ENCODE results near the gene UBA5.

UBA5 gene

DNA sequence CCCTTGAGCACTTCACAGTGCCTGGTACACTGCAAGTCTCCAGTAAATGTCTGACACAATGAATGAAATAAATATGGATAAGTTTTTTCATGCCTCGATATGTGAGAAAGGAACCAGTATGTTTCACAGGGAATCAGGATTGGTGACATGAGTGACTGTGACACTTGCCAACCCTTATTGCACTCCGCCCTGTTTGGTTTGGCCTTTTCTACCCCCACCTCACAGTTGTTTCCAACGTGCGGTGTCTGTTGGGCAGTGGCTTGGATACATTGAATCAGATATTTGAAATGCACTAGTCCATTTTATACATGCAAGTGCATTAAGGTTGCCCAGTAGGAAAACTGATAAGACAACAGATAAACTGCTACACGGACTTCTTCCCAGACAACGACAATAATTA is 60.1 kb downstream of the UBA5 start:
- no peak for DNase-seq (ENCODE audit: low read depth in 3 of 3)

DNA sequence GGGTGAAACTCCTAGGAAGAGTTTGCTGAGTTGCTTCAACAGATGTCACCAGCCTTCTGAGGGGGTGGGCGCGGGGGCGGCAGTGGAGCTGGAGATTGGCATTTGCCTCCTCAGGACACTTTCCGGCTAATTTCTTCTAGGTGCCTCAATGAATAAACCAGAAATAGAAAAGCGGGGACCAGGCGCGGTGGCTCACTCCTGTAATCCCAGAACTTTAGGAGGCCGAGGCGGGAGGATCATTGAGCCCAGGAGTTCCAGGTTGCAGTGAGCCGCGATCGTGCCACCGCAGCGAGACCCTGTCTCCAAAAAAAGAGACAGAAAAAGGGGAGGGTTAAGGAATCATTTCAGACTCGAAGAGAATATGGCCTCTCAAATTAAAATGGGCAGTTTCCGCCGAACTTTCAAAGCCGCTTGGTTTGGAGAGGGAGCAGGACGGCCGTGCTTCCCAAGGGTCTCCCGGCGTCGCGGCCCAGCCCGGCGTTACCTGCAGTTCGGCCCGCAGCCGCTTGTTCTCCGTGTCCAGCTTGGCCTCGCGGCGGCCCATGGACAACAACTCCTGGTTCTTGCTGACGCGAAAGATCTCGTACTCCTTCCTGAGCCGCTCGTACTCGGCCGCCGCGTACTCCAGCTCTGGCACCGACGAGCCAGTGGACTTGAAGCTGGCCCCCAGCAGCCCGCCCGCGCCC is 61.5 kb downstream of the UBA5 start:
- peak in 1 of 3 experiments; percentile 4 for DNase-seq (ENCODE audit: low read depth in 3 of 3)

DNA sequence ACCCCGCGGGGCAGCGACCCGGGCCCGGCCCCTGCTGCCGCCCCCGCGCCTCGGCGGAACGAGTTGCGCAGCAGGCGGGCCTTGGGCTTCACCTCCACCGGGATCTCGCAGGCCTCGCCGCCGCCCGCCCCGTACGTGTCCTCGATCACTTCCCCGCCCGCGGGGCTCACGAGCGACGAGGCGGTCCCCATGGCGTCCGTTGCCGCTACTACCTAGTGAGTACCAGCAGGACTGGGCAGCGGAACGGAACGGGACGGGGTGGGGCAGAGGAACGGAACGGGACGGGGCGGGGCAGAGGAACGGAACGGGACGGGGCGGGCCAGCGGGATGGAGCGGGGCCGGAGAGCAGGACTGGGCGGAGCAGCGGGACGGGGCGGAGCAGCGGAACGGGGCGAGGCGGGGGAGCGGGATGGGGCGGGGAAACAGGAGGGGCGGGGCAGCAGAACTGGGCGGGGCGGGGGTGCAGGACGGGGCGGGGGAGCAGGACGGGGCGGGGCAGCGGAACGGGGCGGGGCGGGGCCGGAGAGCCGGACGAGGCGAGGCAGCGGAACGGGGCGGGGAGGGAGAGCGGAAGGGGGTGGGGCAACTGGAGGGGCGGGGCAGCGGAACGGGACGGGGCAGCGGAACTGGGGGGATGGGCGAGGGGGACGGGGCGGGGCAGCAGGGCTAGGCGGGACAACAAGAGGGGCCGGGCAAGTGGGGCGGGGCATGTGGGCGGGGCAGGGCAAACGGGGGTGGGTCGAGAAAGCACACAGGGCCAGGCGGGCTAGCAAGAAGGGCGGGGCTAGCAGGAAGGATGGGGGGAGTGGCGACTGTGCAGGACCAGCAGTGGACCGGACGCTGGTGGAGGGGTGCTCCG is 62.3 kb downstream of the UBA5 start, which contains the start of gene NPHP3:
TSS of gene NPHP3 (minus strand) at position 245 of the 859 bp plus-strand sequence. CDS start at position 191, 54 bp downstream.
- DNase-seq (ENCODE audit: low read depth in 3 of 3): peak; percentile 96 to 99 (median 98)

DNA sequence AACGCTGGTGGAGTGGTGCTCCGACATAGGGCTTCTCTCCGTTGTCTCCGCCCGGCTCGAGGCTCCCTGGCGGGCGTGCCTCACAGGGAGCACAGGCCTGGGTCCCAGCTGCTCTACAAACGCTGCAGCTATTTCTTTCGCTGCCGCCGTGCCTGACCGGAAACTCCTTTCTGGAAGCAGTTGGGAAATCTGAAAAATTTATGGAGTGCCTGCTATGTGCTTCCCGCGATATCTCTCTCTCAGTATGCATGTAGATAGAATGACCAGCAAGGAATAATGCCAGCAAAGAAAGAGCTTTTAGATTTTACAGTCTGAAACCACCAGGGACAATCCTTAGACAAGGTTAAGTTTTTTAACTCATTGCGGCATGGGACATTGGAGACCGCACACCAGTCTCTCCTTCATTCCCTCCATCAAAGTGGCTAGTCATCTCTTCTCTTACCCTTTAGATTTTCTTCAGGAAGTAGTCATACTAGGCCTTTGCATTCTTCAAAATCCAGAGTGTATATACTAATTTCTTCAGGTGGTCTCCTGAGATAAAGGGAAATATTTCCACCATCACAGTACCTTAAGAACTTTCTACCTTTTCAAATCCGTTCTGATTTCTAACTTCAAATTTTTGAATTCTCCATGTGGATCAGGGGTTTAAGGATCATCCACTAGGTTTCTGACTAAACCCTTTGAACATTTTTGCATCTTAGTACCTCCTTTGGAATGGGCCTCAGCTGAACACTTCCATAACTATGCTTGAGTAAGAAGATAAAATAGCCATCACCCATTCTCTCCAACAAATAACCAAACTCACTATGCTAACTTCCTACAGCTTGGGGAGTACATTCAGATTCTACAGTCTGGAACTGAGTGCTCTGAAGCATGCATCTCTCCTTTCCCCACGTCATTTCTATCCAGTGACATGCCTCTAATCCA is 63.2 kb downstream of the UBA5 start:
- no peak for DNase-seq (ENCODE audit: low read depth in 3 of 3)

DNA sequence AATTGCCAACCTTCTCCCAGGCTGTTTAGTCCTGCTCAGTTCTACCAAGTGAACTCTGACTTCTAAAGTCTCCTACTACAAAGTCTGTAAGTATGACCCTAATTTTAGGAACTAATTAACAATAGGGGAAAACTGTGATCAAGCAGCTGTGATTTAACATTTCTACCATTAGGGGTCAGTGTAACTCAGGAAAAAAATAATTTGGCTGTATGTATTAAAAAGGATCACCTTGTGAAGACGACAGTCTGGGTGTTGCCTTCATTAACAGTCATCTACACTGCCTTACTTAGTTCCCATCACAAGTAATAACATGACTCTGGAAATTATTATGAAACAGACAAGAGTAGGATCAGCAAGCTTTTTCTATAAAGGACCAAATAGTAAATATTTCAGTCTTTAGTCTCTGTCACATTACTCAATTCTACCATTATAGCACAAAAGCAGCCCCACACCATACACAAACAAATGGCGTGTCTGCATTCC is 66.3 kb downstream of the UBA5 start:
- DNase-seq (ENCODE audit: low read depth in 3 of 3): no peak

All from stimulated activated CD4-positive, alpha-beta T cell treated with anti-CD3 and anti-CD28 coated beads, TNF-alpha, amount 100 ng/mL, for 4 hours (primary cell).